HG03571 (cell line): Measurements from ENCODE around the gene PRDM16.

ENCODE experiments used
- ATAC-seq: cut with Tn5 transposase; IDR thresholded peaks from one replicate; pipeline ENCODE4 v1.9.1; 2021; ENCODE audit not compliant: unreplicated experiment

Gene PRDM16

DNA sequence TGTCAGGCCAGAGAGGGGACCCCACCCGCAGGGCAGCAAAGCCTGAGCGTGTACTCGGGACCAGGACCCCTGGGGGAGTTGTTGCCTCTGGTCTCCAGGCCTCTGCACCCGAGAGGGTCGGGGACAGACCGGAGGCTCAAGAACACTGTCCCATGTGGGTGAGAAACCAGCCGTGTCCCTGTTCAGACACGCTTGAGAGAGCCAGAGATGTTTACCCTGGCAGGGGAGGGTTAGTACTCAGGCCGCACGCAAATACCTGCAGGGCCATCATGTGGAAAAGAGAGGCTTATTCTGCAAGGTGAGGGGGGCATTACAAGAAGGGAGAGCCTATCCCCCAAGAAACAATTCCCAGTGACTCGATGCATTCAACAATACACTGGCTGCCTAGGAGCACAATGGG is 311.5 kb downstream of the PRDM16 start:
- ATAC-seq, result no peak

DNA sequence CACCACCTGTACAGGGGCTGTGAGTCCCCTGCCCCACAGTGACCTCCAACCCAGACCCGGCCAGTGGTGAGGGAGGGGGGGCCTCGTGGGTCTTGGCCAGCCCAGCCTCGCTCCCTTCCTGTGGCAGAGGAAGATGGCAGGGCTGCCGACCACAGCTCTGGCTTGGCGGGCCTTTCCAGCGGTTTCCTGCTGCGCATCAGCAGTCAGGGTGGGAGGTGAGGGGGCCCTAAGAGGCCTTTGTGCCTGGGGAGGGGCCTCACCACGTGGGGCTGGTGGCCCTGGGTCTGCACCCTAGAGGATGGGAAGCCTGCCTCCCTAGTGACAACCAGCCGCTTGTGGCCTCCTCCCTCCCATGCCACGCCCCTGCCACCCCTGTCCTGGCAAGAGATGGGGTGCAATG is 312.9 kb downstream of the PRDM16 start:
- ATAC-seq, result no peak

DNA sequence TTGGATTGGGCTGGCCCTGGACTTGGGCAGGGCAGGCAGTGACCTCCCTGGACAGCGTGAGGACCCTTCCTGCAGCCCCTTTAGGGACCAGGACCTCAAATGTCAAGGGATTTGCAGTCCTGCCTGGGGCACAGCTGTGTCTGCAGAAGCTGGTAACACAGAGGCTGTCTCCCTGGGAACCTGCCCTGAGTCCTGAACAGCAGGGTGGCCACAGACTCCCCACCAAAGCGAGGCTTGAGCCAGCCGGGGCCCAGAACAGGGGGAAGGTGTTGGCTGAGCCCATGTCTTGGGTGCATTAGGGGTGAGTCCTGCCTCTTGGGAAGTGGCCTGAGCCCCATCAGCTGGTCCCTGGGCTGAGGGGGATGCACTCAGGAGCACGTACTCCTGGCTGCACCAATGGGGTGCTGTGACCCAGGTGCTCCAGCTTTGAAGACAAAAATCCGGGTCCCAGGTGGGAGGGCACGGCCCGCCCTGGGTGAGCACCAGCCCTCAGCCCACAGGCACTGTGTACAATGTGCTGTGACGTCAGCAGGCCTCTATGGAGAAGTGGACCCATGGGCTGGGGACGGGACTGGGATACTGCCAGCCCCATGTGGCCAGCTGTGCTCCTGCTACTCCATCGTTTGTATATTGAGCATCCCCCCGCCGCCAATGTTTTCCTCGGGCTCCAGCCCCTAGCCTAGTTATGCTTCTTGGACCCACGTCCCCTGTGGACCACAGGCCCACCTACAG is 313.5 kb downstream of the PRDM16 start:
- no peak for ATAC-seq

DNA sequence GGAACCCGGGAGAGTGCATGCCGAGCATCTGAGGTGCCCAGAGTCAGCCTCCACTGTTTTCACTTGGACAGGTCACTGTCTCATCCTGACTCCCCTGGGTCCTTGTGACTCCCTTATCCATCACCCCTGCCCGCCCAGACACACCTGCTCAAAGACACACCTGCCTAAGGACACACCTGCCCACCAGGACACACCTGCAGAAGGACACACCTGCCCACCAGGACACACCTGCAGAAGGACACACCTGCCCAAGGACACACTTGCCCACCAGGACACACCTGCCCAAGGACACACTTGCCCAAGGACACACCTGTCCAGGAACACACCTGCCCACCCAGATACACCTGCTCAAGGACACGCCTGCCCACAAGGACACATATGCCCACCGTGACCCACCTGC is 314.7 kb downstream of the PRDM16 start:
- no peak for ATAC-seq

DNA sequence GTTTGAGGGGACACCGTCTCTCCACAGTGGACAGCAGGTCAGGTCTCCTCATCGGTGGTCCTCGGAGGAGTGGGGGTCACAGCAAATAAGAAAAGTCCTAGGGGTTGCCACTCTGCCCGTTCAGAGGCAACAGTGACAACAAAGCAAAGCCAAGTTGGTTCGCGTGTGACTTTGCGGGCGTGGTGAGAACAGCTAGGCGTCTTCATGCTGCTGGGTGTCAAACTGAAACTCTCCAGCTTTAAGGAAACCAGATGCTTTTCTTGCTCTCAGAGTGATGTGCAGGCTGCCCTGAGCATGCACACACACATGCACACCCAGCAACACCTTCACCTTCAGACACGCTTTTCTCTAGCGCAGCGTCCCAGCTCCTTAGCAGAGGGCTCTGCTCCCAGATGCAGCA is 315.4 kb downstream of the PRDM16 start:
- ATAC-seq, result no peak

DNA sequence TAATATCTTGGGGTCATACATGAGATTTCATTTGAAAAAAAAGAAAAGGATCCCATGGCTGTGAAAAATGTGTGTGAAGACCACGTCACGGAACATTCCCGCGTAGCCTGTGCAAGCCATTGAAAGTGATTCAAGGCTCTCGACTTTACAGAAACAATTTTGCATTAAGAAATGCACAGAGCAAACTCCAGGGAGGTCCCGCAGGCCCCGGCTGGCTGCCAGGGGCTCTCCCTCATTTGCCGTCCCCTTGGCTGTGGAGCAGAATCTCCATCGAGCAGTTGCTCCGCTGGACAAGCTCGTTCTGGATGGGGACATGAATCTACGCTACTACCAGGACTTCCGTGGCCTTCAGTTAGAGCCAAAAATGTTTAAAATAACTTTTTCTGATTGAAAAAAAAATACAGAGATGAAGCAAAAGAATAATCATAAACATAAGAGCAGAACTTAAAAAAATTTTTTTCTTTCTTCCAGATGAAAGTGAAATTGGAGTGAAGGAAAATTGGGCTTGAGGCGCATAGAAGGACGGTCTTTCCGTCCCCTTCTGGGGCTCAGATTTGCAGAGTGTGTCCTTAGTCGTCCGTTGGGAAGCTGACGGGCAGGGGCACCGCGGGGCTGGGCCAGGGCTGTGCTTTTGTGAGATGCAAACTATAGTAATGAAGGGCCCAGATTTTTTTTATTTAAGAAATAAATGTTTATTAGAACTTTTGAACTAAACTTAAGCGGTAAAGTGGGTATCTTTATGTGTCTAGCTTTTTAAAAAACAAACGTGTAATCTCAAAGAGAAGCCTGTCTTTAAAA is 317.4 kb downstream of the PRDM16 start:
- ATAC-seq, result no peak

DNA sequence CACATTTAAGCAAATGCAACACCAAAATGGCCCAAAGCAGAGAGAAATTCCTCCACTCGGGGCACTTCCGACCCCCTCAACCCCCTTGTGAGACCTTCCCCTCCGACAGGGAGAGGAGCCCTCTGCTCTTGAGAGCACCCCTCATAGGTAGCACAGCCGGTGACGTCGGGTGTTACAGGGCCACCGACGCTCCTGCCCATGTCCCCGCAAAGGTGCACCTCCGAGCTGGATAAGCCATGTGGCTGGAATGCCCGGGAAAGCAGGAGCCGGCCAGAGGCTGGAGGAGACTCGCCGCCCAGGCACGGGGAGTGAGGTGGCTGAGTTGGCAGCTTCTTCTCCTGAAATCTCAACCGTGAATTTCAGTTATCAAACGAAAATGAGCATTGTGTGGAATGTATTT is 318.4 kb downstream of the PRDM16 start:
- ATAC-seq, result no peak

DNA sequence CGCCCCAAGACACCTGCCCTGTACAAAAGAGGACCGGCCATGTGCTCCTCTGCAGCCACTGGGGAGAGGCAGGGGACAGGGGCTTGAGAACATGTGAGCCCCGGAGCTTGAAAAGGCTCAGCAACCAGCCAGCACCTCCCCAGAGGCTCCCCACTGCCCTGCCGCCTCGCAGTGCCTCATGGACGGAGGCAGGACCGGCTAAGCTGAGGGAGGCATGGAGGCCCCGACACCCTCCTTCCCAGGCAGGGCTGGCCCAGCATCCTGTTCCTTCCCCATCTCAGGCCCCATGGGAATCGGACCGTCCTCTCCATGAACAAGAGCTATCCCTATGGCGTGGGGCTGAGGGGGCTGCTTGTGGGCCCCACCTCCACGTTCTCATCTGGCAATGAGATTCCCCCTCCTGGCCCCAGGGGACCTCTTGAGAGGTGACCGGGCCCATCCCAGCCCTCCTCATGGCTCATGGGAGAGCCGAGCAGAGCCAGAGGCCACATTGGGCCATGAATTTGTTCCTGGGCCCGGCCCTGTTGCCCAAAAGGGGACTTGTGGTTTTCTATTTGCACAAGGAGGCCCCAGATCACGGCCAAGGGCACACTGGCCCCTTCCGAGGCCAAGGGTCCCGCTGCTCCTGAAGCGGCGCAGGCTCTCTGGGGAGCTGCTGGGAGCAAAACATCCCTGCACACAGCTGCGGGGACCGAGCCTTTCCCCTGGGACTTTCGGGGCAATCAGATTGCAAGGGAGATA is 320.3 kb downstream of the PRDM16 start:
- ATAC-seq, result no peak

DNA sequence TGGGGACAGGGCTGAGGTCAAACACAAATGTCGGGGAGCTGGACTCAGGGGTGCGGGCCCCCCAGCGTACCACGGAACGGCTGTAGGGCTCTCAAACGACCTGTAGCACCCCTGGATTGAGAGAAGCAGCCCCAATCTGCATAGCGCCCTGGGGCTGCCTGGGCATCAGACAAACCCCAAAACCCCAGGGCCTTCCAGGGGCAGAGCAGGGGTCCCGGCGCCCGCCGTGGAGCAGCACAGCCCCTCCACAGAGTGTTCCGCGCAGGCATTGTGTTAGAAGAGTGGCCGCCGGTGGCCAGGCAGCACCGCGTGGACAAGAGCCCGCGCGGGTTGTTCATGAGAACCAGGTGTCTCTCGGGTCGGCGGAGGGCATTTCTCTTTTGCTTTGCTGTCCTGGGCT is 321.3 kb downstream of the PRDM16 start:
- no peak for ATAC-seq

DNA sequence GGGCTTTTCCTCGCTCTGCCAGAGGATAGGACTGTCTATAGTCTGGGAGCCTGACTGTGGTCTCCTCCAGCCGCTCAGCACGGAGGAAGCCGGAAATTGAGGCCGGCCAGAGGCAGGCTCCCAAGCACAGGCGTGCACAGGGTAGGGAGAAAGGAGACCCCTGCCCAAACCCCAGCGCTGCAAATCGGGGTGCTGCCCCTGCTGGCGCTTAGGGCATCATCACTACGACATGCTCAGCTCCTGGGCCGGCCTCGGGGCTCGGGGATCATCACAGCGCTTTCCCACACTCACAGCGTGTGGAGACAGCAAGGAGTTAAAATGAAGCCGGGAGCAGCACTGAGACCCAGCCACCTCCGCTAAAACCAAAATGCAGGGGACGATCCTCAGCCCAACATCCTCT is 322.7 kb downstream of the PRDM16 start:
- no peak for ATAC-seq

DNA sequence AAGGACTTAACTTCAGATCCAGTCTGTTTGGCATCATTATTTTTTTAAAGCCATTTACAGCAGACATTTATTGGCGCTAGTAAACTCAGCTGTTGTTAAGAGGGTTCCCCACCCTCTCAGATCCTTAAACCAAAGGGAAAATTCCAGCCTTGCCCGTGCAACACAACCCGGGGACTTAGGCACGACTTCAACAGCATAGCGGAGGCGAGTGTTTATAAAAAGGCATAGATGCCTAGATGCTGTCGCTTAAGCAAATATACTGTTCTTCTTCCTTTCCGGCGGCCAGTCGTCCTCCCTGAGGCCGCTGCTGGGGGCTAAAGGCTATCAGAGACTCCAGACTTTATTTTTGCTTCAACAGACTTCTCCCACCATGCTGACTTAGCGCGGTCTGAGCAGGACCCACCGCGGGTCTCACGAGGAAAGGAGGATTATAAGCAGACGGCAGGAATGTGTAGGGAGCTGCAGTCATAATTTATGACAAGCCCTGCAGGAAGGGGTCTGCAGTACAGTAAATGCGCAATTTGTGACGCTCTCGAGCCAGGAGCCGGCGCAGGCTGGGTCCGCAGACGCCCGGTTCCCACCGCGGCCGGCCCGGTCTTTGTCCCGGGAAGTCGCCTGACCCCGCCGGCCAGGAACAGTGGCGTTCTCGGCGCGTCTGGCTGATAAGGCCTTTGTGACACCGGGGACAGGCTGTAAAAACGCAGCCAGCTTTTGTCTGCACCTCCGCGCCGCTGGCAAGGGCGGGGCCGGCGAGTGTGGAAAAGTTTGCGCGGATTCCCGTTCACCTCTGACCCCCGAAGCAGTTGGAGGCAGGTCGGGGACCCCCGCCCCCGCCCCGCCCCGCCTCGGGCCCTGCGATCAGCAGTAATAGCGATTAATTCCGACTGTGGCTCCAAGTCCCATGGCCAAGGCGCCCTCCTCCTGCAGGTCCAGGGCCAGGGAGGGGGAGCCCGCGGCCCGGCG is 324.3 kb downstream of the PRDM16 start:
- ATAC-seq, result no peak

DNA sequence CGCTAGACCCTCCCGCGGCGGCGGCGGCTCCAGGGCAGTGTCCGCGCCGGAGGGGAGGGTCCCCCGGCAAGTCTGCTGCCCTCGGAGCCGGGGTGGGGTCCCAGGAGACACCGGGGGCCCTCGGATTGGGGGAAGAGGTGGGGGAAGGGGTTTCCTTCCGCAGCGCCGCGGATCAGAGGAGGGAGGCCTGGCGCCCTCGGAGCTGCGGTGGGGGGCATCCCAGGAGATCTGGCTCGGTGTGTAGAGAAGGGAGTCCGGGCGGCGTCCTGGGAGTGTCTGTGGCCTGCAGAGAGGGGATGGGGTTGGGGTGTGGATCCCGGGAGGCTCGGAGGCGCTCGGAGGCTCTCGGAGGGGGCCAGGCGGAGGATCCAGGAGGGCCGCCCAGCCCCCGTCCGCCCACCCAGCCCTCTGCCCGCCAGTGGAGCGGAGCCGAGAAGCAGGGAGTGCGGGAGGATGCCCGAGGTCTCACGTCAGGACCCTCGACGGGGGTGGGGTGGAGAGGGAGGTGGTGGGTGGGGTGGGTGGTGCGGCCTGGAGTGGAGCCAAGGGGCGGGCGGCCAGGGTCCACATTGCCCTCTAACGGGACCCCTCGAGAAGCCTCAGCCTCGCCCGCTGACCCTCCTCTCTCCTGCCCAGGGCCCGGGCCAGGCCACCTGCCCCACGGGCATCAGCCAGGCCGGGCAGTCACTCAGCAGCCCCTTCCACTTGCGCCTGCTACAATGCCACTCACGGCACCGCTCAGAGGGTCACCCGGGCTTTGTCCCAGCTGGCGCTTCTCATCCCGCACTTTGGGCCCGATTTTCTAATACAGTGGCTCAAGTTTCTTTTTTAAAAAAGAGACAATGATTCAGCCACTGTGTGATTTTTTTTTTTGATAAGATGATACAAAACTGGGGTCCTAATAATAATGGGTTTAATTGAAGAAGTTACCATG is 325.3 kb downstream of the PRDM16 start:
- no peak for ATAC-seq

DNA sequence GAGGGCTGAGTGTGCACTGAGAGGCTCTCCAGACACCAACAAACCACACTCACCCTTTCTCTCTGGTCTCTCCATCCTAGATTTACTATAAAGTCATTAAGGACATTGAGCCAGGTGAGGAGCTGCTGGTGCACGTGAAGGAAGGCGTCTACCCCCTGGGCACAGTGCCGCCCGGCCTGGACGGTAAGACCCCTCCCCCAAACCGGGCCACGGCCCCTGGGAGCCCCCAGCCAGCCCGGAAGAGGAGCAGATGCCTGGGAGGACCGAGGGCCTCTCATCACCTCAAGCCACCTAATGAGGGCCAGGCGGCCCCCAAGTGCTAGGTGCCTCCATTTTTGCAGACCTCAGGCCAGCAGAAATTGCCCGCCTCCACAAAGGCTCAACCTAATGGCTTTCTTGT is 327.4 kb downstream of the PRDM16 start:
- ATAC-seq, result no peak

DNA sequence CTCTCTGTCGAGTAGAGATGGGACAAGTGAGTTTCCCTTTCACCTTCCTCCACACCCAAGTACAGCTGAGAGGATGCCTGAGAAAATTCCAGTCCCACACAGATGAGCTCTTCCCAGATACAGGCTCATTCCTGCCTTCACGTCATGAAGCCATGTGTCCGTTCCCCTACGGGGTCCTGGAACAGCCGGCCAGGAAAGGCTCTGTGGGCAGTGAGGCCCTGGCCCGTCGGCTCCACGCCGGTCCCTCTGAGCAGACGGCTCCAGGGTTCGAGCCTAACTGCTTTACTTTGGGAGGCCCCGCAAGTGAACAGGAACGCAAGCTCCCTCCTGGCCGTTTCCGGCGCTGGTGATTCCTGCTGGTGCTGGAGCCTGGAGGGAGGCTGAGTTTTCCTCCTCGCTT is 328.3 kb downstream of the PRDM16 start:
- no peak for ATAC-seq

DNA sequence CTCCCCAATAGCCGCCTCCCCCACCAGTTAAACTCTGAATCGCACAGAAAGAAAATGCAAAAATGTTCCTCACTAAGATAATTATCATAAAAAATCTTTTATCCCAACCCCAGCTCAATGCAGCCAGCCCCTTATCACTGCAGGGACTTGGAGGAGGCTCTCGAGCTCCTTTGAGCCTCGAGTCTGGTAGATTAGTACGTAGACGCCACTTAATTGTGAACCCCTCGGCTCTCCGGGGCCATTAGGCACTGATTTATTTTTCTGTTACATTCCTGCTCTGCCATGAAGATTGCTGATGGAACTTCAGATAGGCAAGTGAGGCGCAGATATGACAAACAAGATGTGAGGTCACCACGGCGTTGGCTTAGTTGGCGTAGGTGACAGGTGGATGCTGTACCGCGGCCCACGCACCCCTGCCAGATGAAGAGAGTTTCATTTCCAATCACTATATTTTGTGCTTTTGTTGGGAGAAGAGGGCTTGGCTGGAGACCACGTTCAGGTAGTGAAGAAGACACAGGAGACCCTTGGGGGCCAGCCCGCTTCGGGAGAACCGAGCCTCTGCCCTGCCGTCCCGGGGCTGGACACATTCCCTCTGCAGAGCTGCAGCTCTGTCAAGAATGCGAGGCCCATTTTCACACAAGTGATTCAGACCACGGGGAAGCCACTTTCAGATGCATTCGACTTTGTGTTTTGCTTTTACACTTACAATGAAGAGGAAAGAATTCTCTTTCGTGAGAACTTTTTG is 329.6 kb downstream of the PRDM16 start:
- no peak for ATAC-seq

DNA sequence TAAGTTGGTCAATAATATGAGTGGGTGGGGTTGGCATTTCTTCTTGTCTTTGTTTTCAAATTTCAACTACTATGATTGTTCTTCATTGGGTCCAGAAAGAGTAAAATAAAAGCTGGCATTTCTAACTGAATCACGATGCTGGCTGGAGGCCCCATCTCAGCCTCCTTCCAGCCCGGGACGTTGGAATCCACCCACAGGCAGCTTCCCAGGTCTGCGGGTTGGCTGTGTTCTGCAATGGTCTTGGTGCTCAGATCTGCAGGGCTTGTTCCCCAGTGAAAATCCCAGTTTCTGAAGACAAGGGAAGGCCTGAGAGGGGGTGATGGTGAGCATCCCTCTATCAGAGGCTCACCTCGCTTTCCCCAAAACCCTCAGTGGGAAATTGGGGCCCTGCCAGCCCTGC is 330.7 kb downstream of the PRDM16 start:
- ATAC-seq, result no peak

DNA sequence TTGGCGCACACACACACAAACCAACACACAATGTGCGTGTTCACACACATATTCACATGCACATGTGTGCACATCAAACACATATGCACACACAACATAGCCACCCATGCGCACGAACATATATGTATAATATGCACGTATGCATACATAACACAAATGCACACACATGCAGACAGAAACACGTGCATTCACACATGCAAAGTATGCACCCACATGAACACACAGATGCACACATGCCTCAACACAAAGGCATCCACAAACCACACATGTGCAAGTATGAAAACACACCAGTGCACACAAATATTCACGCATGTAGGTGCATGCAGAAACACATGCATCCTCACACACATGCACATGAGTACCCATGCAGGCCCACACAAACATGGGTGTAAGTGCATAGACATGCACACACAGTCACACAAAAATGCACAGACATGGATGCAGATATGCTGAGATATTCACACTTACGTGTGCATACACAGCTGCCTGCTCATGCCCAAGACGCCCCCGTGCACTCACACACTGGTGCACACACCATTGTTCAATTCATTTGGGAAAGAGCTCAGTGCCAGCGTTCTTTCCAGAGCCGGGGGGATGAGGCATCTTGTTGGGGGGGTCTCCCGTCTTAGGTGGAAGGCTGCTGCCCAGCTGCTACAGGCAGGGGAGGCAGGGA is 332.7 kb downstream of the PRDM16 start:
- no peak for ATAC-seq

DNA sequence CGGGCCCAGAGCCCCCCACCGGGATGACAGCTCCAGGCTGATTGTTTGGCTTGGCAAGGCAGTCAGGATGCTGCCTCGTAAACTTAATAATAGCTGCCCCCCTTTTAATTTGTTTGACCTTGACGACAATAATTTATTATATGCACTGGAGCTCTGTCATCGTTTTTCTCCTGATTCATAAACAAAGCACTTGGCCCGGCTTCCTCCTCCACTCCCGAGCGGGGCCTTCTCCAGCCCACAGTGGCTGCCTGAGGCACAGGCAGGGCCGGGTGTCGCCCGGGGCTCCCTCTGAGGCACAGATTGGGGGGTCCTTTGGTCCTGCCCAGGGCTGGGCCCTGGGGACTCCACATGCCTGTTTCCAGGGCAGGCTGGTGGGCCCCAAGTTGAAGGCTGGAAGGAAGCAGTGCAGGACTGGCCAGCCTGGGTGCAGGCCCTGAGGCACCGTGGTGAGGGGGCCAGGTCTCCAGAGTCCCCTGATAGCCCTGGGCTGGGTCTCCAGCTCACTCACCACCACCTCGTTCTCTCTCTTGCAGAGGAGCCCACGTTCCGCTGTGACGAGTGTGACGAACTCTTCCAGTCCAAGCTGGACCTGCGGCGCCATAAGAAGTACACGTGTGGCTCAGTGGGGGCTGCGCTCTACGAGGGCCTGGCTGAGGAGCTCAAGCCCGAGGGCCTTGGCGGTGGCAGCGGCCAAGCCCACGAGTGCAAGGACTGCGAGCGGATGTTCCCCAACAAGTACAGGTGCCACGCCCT is 333.4 kb downstream of the PRDM16 start:
- no peak for ATAC-seq
